ENCODE measurements around the gene C20orf204. TPM values are rescaled to one million over a fixed set of nuclear protein-coding genes. Genes with fewer than 3 reads are reported as not detected.

The C20orf204 gene
- total and polyA plus RNA-seq, 2 of the 4 experiments (the other 2 are of a cell fraction): 0.09 to 0.18 TPM

DNA sequence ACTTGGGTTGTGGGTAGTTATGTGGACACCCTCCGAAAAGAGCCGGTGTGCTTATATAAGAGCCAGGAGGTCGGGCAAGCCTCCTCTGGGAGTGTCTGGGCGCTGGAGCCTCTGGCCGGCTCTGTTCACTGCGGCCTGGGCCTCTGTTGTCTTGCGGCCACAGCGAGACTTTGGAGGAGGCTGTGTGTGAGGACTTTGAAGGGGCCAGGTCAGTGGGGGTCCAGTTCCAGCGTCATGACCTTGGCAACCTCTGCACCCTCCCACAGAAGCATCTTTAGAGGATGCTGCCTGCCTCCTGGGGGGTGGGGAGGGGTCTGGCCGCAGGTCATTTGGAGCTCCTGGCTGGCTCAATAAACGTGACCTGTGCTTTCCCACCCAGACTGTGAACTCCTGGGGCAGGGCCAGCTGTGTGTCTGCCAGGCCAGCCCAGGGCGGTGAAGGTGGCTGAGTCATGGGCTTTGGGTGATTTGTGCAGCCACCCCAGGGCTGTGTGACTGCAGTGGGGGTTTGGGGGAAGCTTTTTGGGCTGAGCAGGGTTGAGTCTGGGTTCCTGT is 28.2 kb downstream of the C20orf204 start:
- peaks cover 15% of the 10 kb centered on the region for H4K20me1 ChIP-seq (ENCODE audit: insufficient read depth, low read length)
- CTCF ChIA-PET: no interaction called here
- WGBS, 2 experiments (ENCODE audit: extremely low coverage in 2 of 2, insufficient read length in 1 of 2): 35% methylated on average over 5 of the region's 12 CpGs; no CpG with 5 or more reads in 1 of the 2 experiments
- TF ChIP-seq POLR2A (IDR thresholded peaks at IDR 0.05; ENCODE audit: low read depth, low read length) (no peak), MAFK (IDR thresholded peaks at IDR 0.05; ENCODE audit: low read depth, low read length) (no peak), NFE2L2 (IDR thresholded peaks at IDR 0.05; ENCODE audit: low read depth, low read length) (0 out of 2 replicates have a peak, but pooled peaks have one; percentile 4), USF2 (IDR thresholded peaks at IDR 0.05; ENCODE audit: low read depth, low read length) (no peak), BHLHE40 (IDR thresholded peaks at IDR 0.05; ENCODE audit: low read depth, low read length) (peak; percentile 60; the same call in 1 of the 2 replicates), CHD1 (IDR thresholded peaks at IDR 0.05; ENCODE audit: low read depth, low read length) (no peak), RFX5 (IDR thresholded peaks at IDR 0.05; ENCODE audit: low read depth, low read length) (no peak), RCOR1 (IDR thresholded peaks at IDR 0.05; ENCODE audit: insufficient replicate concordance, low read length) (no peak), RAD21 (IDR thresholded peaks at IDR 0.05; ENCODE audit: low read length) (no peak), MXI1 (IDR thresholded peaks at IDR 0.05; ENCODE audit: borderline replicate concordance, low read depth, low read length) (no peak), SMC3 (IDR thresholded peaks at IDR 0.05; ENCODE audit: low read depth, low read length) (no peak), FOS (IDR thresholded peaks at IDR 0.05; ENCODE audit: low read depth, low read length) (0 out of 2 replicates have a peak, but pooled peaks have one; percentile 38), CEBPB (IDR thresholded peaks at IDR 0.05; ENCODE audit: low read depth, low read length) (no peak), MAZ (IDR thresholded peaks at IDR 0.05; ENCODE audit: borderline replicate concordance, low read depth, low read length) (no peak)
- TF ChIP-seq, protein P1, sequence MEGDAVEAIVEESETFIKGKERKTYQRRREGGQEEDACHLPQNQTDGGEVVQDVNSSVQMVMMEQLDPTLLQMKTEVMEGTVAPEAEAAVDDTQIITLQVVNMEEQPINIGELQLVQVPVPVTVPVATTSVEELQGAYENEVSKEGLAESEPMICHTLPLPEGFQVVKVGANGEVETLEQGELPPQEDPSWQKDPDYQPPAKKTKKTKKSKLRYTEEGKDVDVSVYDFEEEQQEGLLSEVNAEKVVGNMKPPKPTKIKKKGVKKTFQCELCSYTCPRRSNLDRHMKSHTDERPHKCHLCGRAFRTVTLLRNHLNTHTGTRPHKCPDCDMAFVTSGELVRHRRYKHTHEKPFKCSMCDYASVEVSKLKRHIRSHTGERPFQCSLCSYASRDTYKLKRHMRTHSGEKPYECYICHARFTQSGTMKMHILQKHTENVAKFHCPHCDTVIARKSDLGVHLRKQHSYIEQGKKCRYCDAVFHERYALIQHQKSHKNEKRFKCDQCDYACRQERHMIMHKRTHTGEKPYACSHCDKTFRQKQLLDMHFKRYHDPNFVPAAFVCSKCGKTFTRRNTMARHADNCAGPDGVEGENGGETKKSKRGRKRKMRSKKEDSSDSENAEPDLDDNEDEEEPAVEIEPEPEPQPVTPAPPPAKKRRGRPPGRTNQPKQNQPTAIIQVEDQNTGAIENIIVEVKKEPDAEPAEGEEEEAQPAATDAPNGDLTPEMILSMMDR (conservative IDR thresholded peaks at IDR 0.05; ENCODE audit: low read depth, low read length): no peak

More for the DNA sequence above, 28.2 kb downstream of the C20orf204 start:
- H3K9ac ChIP-seq (ENCODE audit: low read depth, low read length): peak overlapping the region; percentile 92
- H2AK5ac ChIP-seq (ENCODE audit: low read depth, low read length): peak overlapping the region; percentile 85; the same call in 1 of the 2 replicates
- 0 out of 2 replicates have a peak overlapping the region, but pooled peaks have one; percentile 45 for H3K14ac ChIP-seq (replicated peaks; ENCODE audit: low read depth, low read length)
- peak overlapping the region; percentile 68; the same call in 1 of the 2 replicates for H4K91ac ChIP-seq (ENCODE audit: insufficient read depth, low read depth, low read length)
- intact Hi-C loops (cut with micrococcal nuclease): no loop called here
- H3K56ac ChIP-seq (ENCODE audit: extremely low read depth, insufficient read depth, low read length): no peak overlapping the region
- H2BK120ac ChIP-seq (ENCODE audit: low read depth, low read length): no peak overlapping the region
- no peak overlapping the region for H4K5ac ChIP-seq (ENCODE audit: low read depth, low read length)
- peaks cover 10 to 38% of the 10 kb centered on the region in 2 experiments; a peak in 3 of 4 replicates for H3K79me1 ChIP-seq (ENCODE audit: low read depth in 1 of 2, low read length in 2 of 2)
- dilution Hi-C loops (cut with HindIII; ENCODE audit: low sequenced_read_pairs, unreplicated experiment): no loop called here
- peak overlapping the region; percentile 99 for H2AK9ac ChIP-seq (replicated peaks; ENCODE audit: low read depth, low read length, poor library complexity)
- no peaks in the 10 kb centered on the region for H3K27me3 ChIP-seq (ENCODE audit: control insufficient read depth, insufficient read depth, low read length)
- H2BK20ac ChIP-seq (ENCODE audit: low read depth, low read length): no peak overlapping the region
- 0 out of 3 replicates have a peak overlapping the region, but pooled peaks have one; percentile 58 for H2BK15ac ChIP-seq (ENCODE audit: low read depth, low read length)
- H3K27ac ChIP-seq (ENCODE audit: insufficient read depth, low read length): no peak overlapping the region; the same call in 1 of the 2 replicates
- H3K23ac ChIP-seq (ENCODE audit: low read depth, low read length): peak overlapping the region; percentile 82
- peak overlapping the region; percentile 90 for H3K4ac ChIP-seq (ENCODE audit: low read depth, low read length)
- peak overlapping the region; percentile 88 for H3K4me2 ChIP-seq (ENCODE audit: low read depth, low read length)
- peak overlapping the region; percentile 80 to 82; a peak in 3 of 4 replicates for H4K8ac ChIP-seq (ENCODE audit: low read depth in 2 of 2, low read length in 2 of 2)
- no peaks in the 10 kb centered on the region for H3K9me3 ChIP-seq (ENCODE audit: control insufficient read depth, insufficient read depth, low read length)
- no peak overlapping the region for H3K18ac ChIP-seq (ENCODE audit: low read depth, low read length)
- peaks cover 19% of the 10 kb centered on the region for H3K9me1 ChIP-seq (ENCODE audit: insufficient read depth, low read length)
- no peak overlapping the region for H2BK5ac ChIP-seq (ENCODE audit: low read depth, low read length, poor library complexity, severe bottlenecking)
- peak overlapping the region; percentile 87 for H3K4me3 ChIP-seq (ENCODE audit: insufficient read depth, low read depth, low read length)
- DNase-seq (peak; percentile 32), ATAC-seq (ENCODE audit: low read depth) (0 out of 2 replicates have a peak, but pooled peaks have one; percentile 5)
- no TSS peak for BruUV-seq (replicated peaks)
- no peak overlapping the region for H2AFZ ChIP-seq (replicated peaks; ENCODE audit: low read length, poor library complexity)
- in situ Hi-C loops (cut with MboI; ENCODE audit: low sequenced_read_pairs): no loop called here
- POLR2A ChIA-PET (ENCODE audit: unreplicated experiment): no interaction called here
- no peaks in the 10 kb centered on the region for H3K36me3 ChIP-seq (ENCODE audit: control insufficient read depth, insufficient read depth, low read length)
- H3K4me1 ChIP-seq (ENCODE audit: control insufficient read depth, insufficient read depth, low read length): peaks cover 27% of the 10 kb centered on the region

Data from IMR-90 (cell line).